Measurements from ENCODE around the gene AVEN. TPM values are rescaled to one million over a fixed set of nuclear protein-coding genes. Genes with fewer than 3 reads are reported as not detected.

The AVEN gene
- total and polyA plus RNA-seq, 2 of the 4 experiments (the other 2 are of a cell fraction), result 9.1 to 17.6 TPM

- no peak overlapping the region for H4K91ac ChIP-seq (ENCODE audit: insufficient read depth, low read depth, low read length)
- no peak overlapping the region for H3K4me3 ChIP-seq (ENCODE audit: insufficient read depth, low read depth, low read length)
- no peaks in the 10 kb centered on the region; a peak in 2 of 4 replicates for H3K79me1 ChIP-seq (ENCODE audit: low read depth in 1 of 2, low read length in 2 of 2)
- H4K20me1 ChIP-seq (ENCODE audit: insufficient read depth, low read length), result no peaks in the 10 kb centered on the region
- intact Hi-C loops (cut with micrococcal nuclease), result no loop called here
- H3K4me2 ChIP-seq (ENCODE audit: low read depth, low read length), result no peak overlapping the region
- no peak overlapping the region for H2BK20ac ChIP-seq (ENCODE audit: low read depth, low read length)
- no peaks in the 10 kb centered on the region for H3K27me3 ChIP-seq (ENCODE audit: control insufficient read depth, insufficient read depth, low read length)
- H2AFZ ChIP-seq (replicated peaks; ENCODE audit: low read length, poor library complexity), result no peak overlapping the region
- BruUV-seq (replicated peaks), result no TSS peak
- H3K18ac ChIP-seq (ENCODE audit: low read depth, low read length), result no peak overlapping the region
- ChIA-PET CTCF (interaction anchor here (0.6 kb wide), 1 partner anchor 91 kb away, joined by 3 read pairs; no protein-coding TSS in a partner anchor), POLR2A (ENCODE audit: unreplicated experiment) (no interaction called here)
- no peak for TF ChIP-seq CHD1 (IDR thresholded peaks at IDR 0.05; ENCODE audit: low read depth, low read length)
- no peak for TF ChIP-seq CTCF (conservative IDR thresholded peaks at IDR 0.05; ENCODE audit: low read depth, low read length)
- H3K56ac ChIP-seq (ENCODE audit: extremely low read depth, insufficient read depth, low read length), result no peak overlapping the region
- in situ Hi-C loops (cut with MboI; ENCODE audit: low sequenced_read_pairs), result no loop called here
- no peak overlapping the region for H3K9ac ChIP-seq (ENCODE audit: low read depth, low read length)
- dilution Hi-C loops (cut with HindIII; ENCODE audit: low sequenced_read_pairs, unreplicated experiment), result no loop called here
- no peak overlapping the region for H3K4ac ChIP-seq (ENCODE audit: low read depth, low read length)
- no peaks in the 10 kb centered on the region for H3K9me1 ChIP-seq (ENCODE audit: insufficient read depth, low read length)
- no peak overlapping the region for H2BK5ac ChIP-seq (ENCODE audit: low read depth, low read length, poor library complexity, severe bottlenecking)
- no peak overlapping the region for H3K23ac ChIP-seq (ENCODE audit: low read depth, low read length)
- WGBS, 2 experiments (ENCODE audit: extremely low coverage in 2 of 2, insufficient read length in 1 of 2), result no CpG with 5 or more reads among the region's 1 CpG
- H3K36me3 ChIP-seq (ENCODE audit: control insufficient read depth, insufficient read depth, low read length), result no peaks in the 10 kb centered on the region
- ATAC-seq (ENCODE audit: low read depth), result no peak
- no peak overlapping the region for H3K27ac ChIP-seq (ENCODE audit: insufficient read depth, low read length)
- no peak for DNase-seq
- H2BK15ac ChIP-seq (ENCODE audit: low read depth, low read length), result no peak overlapping the region
- no peak overlapping the region for H2AK9ac ChIP-seq (replicated peaks; ENCODE audit: low read depth, low read length, poor library complexity)
- H3K9me3 ChIP-seq (ENCODE audit: control insufficient read depth, insufficient read depth, low read length), result no peaks in the 10 kb centered on the region
- no peak overlapping the region for H2AK5ac ChIP-seq (ENCODE audit: low read depth, low read length)
- H2BK120ac ChIP-seq (ENCODE audit: low read depth, low read length), result no peak overlapping the region
- no peak overlapping the region for H3K14ac ChIP-seq (replicated peaks; ENCODE audit: low read depth, low read length)
- no peak overlapping the region for H4K8ac ChIP-seq (ENCODE audit: low read depth in 2 of 2, low read length in 2 of 2)
- H3K4me1 ChIP-seq (ENCODE audit: control insufficient read depth, insufficient read depth, low read length), result no peaks in the 10 kb centered on the region
- H4K5ac ChIP-seq (ENCODE audit: low read depth, low read length), result no peak overlapping the region
These were observed 115.6 kb downstream of the AVEN start for GRCh38 chr15:33923446-33923845.

All from IMR-90 (cell line).